H1 (cell line): ENCODE data around the gene POLR1H. TPM values are rescaled to one million over a fixed set of nuclear protein-coding genes. Genes with fewer than 3 reads are reported as not detected.

ENCODE experiments used
- ATF3 ChIP-seq: IDR thresholded peaks from 2 replicates; pipeline ENCODE4 v1.6.1; 2011; ENCODE audit warnings: low read depth, mild to moderate bottlenecking, low read length; ENCODE audit not compliant: insufficient read depth
- polyA plus RNA-seq, 7 experiments: library from polyadenylated mRNA; depleted of rRNA in 3 of 7; stranded (reverse) in 5 of 7; unstranded in 2 of 7; fragments of >200 nt in 5 of 7; fragments of 200-250 nt in 2 of 7; gene quantifications; 1 replicate in 5 of 7; 2 replicates in 1 of 7; 4 replicates in 1 of 7; pipeline versions ENCODE4 v1.2.1 to v1.2.3, GENCODE V29; 2011 to 2013; ENCODE audit warnings: missing spikeins in 2 of 7, mixed read lengths in 2 of 7
- total RNA-seq: library from RNA; stranded (reverse); fragmentation: NEBNext Ultra II Directional; extraction: Animal tissue kit (Norgen Biotek cat#: 25700); gene quantifications from 2 replicates; pipeline ENCODE4 v1.2.1, GENCODE V29; 2021

POLR1H gene
- total and polyA plus RNA-seq, 2 of the 8 experiments (the other 6 are each of a cell fraction or from before 2014, with no cell fraction given): 31.5 to 82.2 TPM

- no peak for TF ChIP-seq ATF3
These were observed 5.6 kb upstream of the POLR1H start (continued) for GRCh38 chr6:30055513-30055912.
